D721Med (cell line): Measurements from ENCODE around the gene CGB2.
"Not testable (repeated sequence)": the region's sequence is repeated elsewhere in the genome, so short reads cannot be mapped to it uniquely, and the experiment has no call there.

Experiments used
- DNase-seq: peaks from one replicate; pipeline ENCODE4 v3.0.0; 2011; ENCODE audit warnings: low spot score; ENCODE audit not compliant: insufficient read length
- FAIRE-seq: peaks from 2 replicates; lab custom pipeline; 2011; peaks lifted over from hg19 to GRCh38; lab: Jason Lieb, UNC
- TF ChIP-seq, protein P1 (sequence below): IDR thresholded peaks from 2 replicates; pipeline ENCODE4 v1.5.1; 2012; ENCODE audit warnings: mild to moderate bottlenecking, control low read depth; ENCODE audit not compliant: insufficient read depth; ENCODE audit errors: missing control alignments

The CGB2 gene

DNA sequence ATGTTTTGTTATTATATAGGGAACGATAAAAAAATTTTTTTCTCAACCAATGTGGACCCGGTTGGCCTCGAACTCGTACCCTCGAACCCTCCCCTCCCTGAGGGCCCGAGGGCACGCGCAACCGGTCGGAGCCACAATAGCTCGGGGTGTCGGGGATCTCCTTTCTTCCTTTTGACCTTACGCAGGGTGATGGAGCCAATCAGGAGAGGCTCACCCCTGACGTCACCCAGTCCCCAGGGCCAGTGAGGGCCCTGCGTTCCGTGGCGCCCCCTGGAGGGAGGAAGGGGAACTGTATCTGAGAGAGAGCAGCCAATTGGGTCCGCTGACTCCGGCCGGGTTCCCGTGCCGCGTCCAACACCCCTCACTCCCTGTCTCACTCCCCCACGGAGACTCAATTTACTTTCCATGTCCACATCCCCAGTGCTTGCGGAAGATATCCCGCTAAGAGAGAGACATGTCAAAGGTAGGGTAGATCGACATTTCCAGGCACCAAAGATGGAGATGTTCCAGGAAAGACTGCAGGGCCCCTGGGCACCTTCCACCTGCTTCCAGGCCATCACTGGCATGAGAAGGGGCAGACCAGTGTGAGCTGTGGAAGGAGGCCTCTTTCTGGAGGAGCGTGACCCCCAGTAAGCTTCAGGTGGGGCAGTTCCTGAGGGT is at the start of gene CGB2:
CGB2 (plus strand) TSS at position 249 of the 660 bp plus-strand sequence; CDS start at position 455, 206 bp downstream.
- TF ChIP-seq, protein P1, sequence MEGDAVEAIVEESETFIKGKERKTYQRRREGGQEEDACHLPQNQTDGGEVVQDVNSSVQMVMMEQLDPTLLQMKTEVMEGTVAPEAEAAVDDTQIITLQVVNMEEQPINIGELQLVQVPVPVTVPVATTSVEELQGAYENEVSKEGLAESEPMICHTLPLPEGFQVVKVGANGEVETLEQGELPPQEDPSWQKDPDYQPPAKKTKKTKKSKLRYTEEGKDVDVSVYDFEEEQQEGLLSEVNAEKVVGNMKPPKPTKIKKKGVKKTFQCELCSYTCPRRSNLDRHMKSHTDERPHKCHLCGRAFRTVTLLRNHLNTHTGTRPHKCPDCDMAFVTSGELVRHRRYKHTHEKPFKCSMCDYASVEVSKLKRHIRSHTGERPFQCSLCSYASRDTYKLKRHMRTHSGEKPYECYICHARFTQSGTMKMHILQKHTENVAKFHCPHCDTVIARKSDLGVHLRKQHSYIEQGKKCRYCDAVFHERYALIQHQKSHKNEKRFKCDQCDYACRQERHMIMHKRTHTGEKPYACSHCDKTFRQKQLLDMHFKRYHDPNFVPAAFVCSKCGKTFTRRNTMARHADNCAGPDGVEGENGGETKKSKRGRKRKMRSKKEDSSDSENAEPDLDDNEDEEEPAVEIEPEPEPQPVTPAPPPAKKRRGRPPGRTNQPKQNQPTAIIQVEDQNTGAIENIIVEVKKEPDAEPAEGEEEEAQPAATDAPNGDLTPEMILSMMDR, result peak; percentile 5
- DNase-seq, FAIRE-seq: not testable (repeated sequence)

GRCh38 chr19:48982280-48982679 is 49.4 kb upstream of the CGB2 start:
- DNase-seq (no peak), FAIRE-seq (no peak)
- TF ChIP-seq, protein P1, result no peak

- no peak for FAIRE-seq
- TF ChIP-seq, protein P1, result no peak
- no peak for DNase-seq
Observed at GRCh38 chr19:48985711-48986110, 46.0 kb upstream of the CGB2 start.

GRCh38 chr19:48986211-48986610 is 45.5 kb upstream of the CGB2 start:
- FAIRE-seq (no peak), DNase-seq (no peak)
- TF ChIP-seq, protein P1, result no peak

DNA sequence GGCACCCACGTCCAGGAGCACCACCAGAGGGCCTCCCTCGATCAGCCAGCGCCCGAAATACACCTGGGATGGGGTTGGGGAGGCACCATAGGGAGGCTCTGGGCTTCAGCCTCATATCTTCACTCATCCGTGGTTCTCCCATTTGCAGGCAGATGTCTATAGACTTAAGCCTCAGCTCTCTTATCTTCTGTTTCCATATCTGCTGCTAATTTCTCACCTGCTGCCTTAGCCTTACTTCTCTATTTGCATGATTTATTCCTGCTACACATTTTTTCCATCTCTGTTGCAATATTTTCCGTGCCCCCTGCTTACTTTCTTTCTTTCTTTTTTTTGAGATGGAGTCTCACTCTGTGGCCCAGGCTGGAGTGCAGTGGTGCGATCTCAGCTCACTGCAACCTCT is 44.4 kb upstream of the CGB2 start:
- FAIRE-seq, result no peak
- TF ChIP-seq, protein P1, result no peak
- no peak for DNase-seq

DNA sequence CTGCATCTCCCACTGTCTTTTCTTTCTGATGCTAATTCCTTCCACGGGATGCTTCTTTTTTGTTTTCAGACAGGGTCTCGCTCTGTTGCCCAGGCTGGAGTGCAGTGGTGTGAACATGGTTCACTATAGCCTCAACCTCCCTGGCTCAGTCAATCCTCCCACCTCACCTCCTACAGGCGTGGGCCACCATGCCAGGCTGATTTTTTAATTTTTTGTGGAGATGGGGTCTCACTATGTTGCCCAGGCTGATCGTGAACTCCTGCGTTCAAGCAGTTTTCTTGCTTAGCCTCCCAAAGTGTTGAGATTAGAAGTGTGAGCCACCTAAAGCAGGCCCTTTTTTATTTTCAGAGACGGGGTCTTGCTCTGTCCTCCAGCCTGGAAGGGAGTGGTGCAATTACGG is 43.4 kb upstream of the CGB2 start:
- TF ChIP-seq, protein P1, result no peak
- DNase-seq (no peak), FAIRE-seq (no peak)

- FAIRE-seq (no peak), DNase-seq (no peak)
- TF ChIP-seq, protein P1, result no peak
Observed at GRCh38 chr19:48988860-48989259, 42.8 kb upstream of the CGB2 start.
